CD4-positive, alpha-beta T cell treated with Interleukin-4 for 1 hour (primary cell): ENCODE results near the gene OSGEP.

Source experiments
- DNase-seq, 2 donors: peaks; one replicate each; pipeline ENCODE4 v3.0.0-alpha.2; 2020 to 2022

OSGEP gene

GRCh38 chr14:20428802-20429201, 25.8 kb downstream of the OSGEP start:
- no peak for DNase-seq

GRCh38 chr14:20428010-20428365, 26.6 kb downstream of the OSGEP start:
- no peak for DNase-seq

GRCh38 chr14:20427231-20428009, 27.2 kb downstream of the OSGEP start:
- DNase-seq, result no peak

DNA sequence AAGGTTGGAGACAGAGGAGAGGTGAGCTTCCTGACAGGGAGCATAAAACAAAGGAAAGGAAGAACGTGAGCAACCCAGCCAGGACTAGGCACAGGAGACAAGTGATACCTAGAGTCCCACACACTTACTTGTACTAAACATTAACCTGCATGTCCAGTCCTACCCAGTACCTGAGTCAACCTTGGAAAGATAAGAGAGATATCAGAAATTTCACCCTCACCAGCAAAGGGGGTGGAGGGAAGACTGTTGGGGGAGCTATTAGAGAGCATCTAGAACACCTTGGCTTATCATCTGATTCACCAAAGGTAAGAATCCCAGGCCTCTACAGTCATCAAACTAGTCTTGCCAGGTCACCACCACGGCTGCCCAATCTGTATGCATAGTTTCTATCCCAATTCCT, 29.8 kb downstream of the OSGEP start:
- DNase-seq, result no peak

DNA sequence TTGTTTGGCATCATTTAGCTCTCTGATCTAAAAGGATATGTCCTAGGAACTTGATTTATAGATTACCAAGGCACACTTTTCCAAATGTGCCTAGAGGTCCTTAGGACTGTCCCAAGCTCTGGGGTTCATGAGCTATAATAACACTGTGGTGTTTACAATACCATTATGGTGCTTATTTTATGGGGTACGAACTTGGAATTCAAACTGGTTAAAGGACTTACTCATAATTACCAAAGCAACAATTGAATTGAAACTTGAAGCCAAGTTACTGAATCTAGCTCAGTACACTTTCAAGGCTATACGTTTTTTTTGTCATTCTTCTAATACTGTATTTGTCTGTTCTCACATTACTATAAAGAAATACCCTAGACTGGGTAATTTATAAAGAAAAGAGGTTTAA, 31.7 kb downstream of the OSGEP start:
- no peak for DNase-seq

- no peak for DNase-seq
These were observed 33.3 kb downstream of the OSGEP start for GRCh38 chr14:20421267-20421666.

DNA sequence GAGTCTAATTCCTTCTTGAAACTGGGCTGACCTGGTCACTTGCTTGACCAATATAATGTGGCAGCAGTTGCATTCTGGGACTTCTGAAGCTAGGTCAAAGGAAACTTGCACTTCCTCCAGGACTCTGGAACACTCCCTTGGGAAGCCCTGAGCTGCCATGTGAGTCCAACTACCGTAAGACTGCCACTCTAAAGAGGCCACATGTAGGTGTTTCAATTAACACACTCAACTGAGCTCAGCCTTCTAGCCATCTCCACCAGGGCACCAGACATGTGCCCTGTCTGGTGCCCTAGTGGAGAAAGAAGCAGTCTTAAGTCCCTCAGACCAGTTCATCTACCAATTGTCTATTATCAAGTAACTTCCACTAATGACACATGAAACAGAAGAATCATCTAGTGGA, 35.2 kb downstream of the OSGEP start:
- no peak for DNase-seq

DNA sequence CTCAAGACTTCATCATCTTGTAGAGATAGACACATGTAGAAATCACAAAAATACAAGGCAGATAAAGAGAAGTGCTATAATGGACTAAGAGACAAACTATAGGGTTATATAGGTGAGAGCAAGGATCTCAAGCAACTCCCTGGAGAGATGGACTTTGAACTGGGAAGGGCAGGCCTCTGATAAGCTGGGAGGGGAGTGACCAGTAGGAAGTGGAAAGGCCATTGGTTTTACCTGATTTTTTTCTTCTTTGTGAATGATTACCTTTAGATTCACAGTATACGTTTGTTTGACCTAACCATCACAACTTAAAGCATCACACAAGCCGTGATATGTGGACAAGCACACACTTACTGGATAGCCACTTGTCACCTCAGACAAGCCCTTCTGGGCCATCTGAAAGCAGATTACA, 36.1 kb downstream of the OSGEP start:
- no peak for DNase-seq

- DNase-seq, result no peak
These were observed 37.1 kb downstream of the OSGEP start for GRCh38 chr14:20417250-20418186.

DNA sequence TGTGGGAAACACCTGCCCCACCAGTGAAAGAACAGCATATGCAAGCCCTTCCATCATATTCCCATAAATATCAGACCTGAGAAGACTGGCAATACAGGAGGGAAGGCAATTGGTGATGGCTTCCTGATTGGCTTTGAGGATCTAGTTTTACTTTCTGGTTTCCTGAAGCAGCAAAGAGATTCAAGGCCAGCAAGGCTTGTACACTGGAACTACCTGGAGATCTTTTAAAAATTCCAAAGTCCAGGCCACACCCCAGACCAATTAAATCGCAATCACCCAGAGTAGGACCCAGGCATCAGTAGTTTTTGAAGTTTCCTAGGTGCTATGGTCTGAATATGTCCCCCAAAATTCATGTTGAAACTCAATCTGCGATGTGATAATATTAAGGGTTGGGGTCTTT, 38.4 kb downstream of the OSGEP start:
- DNase-seq, result no peak

DNA sequence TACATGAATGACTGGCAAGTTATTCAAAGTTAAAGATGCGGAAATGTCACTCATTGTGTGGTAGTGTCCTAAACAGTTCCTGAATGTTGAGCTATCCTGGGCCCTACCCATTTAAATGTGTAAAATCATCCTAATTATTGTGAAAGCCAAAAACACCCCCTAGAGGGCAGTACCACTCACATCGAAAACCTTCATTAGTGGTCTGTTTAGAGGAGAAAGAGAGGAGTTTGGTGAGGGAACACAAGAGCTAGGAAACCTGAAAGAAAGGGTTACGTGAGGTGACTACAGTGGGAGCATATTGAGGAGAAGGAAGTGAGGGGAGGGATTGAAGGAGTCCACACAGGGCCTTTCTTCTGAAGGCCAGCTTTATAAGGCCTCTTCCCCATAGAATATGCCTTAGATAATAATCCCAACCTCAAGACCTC, 38.8 kb downstream of the OSGEP start:
- DNase-seq, result peak; percentile 43 to 71

GRCh38 chr14:20413744-20414082, 40.9 kb downstream of the OSGEP start:
- DNase-seq, result peak in 1 of 2 donors; percentile 43

- peak; percentile 66 for DNase-seq
These were observed 41.5 kb downstream of the OSGEP start, which contains the start of gene TEP1 for GRCh38 chr14:20412876-20413743. Gene TEP1, minus strand, starts transcription at chr14:20413501. Its CDS starts 5,062 bp downstream, at chr14:20408439.

GRCh38 chr14:20412411-20412810, 42.2 kb downstream of the OSGEP start:
- peak in 1 of 2 donors; percentile 55 for DNase-seq

DNA sequence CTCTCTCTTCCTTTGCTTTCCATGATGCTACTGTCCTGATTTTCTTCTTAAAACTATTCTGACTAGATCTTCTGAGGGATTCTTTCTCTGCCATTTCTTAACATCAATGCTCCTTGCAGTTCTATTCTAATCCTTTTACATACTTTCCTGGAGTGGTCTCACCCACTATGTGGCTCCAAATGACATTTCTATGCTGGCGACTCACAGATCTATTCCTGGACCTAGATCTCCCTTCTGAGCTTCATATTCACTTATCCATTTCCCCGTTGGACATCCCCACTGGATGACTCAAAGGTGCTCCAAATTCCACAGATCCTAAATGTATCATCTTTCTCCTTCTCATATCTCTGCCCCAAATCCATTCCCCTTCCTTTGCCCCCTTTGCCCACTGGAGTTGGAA, 45.4 kb downstream of the OSGEP start:
- no peak for DNase-seq

- DNase-seq, result no peak
These were observed 51.1 kb downstream of the OSGEP start for GRCh38 chr14:20403521-20403920.

DNA sequence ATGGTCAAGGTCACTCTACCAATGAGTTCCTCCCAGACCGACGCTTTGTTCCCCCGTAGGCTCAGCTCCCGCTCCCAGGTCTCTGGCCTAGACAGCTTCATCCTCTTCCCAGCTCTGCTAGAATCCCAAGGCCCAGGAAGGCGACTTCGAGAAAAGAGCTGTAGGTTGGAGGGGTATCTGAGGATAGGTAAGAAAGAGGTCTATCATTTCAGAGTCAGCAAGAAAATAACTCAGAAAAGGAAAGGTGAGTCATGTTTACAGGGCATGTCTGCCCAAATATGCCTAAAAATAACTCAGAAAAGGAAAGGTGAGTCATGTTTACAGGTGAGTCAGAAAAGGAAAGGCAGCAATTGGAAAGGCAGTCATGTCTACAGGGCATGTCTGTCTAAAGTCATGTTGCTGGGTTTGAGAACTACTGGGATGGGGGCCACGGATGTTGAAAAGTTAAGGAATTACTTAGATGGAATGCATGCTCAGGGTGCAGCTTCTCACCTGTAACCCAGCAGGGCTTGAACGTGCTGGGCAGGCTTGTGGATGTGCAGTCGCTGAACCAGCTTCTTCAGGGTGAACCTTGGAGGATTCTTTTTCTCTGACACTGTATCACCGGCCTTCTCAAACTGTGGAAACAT, 53.5 kb downstream of the OSGEP start:
- no peak for DNase-seq

DNA sequence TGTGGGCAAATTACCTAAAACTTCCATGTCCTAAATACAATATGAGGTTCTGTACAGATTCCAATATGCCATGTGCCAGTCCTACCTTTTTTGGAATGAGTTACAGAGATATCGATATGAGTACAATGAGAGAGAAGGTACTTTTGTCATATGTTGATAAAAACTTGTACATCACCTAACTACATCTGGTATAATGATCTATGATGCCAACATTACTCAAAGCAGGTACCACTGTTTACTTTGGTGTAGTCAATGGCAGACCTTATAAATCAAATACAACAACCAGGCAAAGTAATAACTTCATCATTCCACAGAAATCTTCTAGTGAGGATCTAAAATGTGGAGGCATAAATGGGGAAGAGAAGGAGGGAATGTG, 54.0 kb downstream of the OSGEP start:
- no peak for DNase-seq

DNA sequence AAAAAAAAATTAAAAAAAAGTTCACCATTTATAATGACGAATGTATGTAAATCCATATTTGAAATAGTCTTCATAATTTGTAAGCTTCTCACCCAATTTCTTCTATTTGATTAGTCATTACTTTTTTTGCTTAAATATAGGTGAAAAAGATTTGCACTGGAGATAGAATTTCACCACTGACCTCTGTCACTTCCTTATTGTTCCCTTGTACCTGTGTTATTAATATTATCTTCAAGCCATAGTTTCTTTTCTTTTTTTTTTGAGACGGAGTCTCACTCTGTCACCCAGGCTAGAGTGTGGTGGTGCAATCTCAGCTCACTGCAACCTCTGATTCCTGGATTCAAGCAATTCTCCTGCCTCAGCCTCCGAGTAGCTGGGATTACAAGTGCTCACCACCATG, 57.1 kb downstream of the OSGEP start:
- DNase-seq, result no peak
